HS-27A (cell line): Measurements from ENCODE around the gene EXOC6B.
"Not testable (repeated sequence)": the region's sequence is repeated elsewhere in the genome, so short reads cannot be mapped to it uniquely, and the experiment has no call there.

Source experiments
- DNase-seq: peaks from one replicate; pipeline ENCODE4 v3.0.0-alpha.2; 2012; ENCODE audit warnings: low read depth, missing footprints

The EXOC6B gene

DNA sequence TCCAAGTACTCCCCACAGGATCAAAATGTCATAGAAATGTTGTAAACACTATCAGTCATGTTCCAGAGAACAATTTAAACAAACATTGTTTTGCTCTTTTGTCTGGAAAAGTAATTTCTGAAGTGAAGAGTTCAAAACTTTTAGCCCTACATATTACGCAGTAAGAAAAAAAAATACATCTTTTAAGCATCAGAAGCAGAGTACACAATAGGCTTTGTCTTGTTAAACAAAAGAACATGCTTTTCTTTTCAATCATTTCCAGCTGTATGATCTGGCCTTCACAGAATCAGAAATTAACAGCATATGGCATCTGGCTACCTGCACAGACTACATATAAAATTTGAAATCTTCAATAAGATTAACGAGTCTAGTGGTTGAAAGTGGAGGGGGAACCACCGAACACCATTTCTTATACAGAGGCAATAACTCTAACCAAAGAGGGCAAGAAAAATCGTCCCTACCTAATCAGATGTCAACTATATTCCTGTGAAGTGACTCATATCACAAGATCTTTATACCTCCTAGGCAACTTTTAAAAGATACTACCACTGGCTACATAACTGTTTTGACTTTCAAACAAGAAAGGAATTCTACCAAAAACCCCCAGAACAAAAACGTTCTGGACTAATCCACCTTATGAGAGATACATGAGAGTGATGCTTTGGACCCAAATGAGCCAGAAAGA, 149.3 kb downstream of the EXOC6B start:
- DNase-seq = no peak

DNA sequence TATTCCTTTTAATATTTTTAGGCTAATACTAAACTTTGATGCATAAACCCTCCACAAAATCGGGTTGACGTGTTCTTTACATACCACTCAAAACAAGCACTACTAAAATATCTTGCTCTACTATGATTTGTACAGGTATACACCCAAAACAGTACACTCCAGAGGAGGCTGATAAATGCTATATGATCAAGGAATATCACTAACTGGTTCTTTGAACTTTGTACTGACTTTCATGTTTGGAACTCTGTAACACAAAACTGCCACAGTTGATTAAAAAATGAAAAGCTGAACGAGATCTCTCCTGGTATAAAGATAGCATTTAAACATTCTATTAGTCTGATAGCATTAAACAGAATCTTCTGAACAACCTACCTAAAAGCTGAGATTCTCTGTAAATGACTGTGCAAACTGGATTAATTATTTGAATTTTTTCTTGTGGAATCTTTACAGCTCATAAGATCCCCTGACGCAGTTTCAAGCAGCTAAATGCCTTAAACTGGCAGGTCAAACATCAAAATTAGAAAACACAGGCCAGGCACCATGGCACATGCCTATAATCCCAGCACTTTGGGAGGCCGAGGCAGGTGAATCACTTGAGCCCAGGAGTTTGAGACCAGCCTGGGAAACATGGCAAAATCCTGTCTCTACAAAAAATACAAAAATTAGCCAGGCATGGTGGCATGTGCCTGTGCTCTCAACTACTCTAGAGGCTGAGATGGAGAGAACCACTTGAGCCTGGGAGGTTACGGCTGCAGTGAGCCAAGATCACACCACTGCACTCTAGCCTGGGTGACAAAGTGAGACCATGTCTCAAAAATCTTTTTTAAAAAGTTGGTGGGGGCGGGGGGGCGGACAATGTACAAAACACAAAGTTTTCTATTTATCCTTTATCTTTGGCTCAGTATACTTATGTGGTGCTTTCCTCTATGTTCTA, 150.6 kb downstream of the EXOC6B start:
- DNase-seq = no peak

DNA sequence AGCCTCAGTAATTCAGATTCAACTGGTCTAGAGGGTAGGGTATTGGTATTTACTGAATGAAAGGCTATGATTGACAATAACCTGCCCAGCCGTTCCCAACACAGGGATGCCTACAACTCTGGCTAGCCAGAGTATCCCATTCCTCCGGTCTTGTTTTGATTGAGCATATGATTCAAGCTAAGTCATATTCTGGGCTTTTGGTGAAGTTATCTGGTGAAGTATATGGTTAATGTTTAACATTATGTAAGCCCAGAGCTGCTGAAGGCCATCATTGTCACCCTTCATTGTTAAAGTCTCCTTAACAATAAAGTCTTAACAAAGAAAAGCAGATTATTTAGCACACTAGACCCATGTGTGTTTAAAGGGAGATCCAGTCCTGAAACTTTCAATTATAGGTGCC, 152.6 kb downstream of the EXOC6B start:
- DNase-seq = no peak

DNA sequence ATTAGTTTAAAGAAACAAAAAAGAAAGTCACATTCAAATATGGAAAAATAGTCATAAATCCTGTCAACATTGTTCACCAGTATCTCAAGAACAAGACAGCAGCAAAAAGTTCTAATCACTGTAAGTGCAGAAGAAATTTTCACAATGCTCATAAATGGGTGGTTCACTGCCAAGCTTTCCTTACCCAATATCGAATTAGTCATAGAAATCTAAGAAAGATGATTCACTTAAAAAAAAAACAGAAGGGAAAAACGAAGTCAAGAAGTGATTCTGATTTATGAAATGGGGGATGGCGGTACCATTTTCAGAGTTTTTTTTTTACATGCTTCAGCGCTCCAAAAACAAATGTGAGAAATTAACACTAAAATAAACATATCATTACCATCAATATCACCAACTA, 156.7 kb downstream of the EXOC6B start:
- peak; percentile 11 for DNase-seq

DNA sequence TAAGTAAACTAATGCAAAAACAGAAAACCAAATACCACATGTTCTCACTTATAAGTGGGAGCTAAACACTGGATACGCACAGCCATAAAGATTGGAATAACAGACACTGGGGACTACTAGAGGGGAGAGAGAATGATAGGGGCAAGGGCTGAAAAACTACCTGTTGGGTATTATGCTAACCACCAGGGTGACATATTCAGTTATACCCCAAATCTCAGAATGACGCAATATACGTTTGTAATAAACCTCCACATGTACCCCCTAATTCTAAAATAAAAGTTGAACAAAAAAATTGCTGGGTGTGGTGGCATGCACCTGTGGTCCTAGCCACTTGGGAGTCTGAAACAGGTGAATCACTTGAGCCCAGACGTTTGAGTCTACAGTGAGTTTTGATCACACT, 157.2 kb downstream of the EXOC6B start:
- no peak for DNase-seq

DNA sequence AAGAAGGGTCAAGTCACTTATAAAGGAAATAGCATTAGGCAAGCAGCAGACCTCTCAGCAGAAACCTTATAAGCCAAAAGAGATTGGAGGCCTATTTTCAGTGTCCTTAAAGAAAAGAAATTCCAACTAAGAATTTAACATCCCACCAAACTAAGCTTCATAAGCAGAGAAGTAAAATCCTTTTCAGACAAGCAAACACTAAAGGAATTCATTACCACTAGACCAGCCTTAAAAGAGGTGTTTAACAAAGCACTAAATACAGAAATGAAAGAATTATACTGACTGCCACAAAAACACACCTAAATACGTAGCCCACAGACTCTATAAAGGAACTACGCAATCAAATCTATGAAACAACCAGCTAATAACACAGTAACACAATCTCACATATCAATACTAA, 160.4 kb downstream of the EXOC6B start:
- no peak for DNase-seq

DNA sequence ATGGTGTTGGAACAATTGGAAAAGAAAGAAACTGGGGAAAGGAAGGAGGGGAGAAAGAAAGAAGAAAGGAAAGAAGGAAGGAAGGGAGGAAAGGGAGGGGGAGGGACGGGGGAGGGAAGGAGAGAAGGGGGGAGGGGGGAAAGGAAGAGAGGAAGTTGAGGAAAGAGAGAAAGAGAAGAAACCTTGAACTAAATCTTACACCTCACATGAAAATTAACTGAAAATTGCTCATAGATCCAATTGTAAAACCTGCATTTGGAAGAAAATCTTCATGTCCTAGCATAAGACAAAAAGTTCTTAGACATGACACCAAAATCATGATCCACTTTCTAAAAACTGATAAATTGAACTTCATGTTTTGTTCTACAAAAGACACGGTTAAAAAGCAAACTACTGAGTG, 163.8 kb downstream of the EXOC6B start:
- DNase-seq = no peak

DNA sequence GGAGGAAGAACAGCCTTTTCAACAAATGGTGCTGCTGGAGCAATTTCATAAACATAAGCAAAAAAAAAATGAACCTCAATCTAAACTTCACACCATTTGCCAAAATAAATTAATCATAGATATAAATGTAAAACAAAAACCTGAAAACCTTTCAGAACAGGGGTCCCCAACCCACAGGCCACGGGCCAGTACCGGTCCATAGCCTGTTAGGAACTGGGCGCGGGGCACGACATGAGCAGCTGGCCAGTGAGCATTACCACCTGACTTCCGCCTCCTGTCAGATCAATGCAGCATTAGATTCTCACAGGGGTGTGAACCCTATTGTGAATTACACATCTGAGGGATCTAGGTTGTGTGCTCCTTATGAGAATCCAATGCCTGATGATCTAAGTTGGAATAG, 176.0 kb downstream of the EXOC6B start:
- no peak for DNase-seq

DNA sequence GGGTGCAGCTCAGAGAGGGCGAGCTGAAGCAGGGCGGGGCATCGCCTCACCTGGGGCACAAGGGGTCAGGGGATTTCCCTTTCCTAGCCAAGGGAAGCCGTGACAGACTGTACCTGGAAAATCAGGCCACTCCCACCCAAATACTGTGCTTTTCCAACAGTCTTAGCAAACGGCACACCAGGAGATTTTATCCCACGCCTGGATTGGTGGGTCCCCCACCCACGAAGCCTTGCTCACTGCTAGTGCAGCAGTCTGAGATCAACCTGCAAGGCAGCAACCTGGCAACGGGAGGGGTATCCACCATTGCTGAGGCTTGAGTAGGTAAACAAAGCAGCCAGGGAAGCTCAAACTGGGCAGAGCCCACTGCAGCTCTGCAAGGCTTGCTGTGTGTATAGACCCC, 184.6 kb downstream of the EXOC6B start:
- DNase-seq = not testable (repeated sequence)

DNA sequence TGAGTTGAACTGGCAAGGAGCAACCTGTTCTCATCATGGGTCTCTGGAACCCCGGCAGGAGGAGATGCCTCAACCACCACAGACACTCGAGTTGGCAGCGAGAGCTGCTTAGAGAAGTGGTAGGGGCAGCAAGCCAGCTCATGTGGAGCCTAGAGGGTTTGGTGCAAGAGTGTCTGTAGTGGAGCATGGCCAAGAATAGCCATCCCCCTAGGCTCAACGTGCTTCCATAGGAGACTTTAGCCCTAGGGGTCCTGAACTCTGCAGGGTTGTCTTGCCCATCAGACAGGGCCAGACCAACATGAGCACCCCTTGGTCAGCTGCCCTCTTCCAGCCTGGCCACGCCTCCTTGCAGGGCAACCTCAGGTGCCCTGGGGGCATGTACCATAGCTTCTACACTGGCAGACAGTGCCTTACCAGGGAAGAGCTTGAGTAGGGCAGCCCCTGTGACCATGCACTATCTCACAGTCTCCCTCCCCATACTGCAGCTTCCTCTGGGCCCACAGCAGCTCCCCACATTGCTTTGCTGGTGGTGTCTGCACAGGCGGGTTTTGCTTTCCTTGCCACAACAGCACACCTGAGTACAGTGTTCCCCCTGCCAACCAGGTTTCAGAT, 187.1 kb downstream of the EXOC6B start:
- DNase-seq = no peak

DNA sequence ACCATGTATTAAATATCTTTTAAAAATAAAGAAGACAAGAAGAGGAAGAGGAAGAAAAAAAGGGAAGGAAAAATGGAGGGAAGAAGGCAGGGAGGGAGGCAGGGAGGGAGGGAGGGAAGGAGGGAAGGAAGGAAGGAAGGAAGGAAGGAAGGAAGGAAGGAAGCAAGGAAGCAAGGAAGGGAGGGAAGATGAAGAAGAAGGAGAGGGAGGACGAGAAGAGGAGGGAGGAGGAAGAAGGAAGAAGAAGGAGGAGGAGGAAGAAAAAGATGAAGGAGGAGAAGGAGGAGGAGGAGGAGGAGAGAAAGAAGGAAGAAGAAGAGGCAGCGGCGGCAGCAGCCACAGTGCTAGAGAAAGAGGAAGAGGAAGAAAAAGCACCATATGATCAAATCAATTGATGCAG, 189.6 kb downstream of the EXOC6B start:
- DNase-seq = no peak

DNA sequence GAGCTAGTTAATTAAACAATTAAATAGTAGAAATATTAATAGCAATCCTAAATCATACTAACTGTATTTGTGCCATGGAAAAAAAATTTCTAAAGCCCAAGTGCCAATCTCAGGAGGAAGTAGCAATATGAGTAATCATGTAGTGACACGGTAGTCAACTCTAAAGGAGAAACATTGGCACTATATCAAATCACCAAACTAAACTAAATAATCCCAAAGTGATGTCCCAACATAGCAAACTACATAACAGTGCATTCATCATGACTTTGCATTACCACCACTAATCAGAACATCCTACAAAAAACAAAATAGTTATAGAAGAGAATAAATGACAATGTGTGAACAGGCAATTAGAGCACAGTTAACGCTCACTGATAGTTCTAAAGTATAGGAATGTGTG, 195.1 kb downstream of the EXOC6B start:
- DNase-seq = no peak

DNA sequence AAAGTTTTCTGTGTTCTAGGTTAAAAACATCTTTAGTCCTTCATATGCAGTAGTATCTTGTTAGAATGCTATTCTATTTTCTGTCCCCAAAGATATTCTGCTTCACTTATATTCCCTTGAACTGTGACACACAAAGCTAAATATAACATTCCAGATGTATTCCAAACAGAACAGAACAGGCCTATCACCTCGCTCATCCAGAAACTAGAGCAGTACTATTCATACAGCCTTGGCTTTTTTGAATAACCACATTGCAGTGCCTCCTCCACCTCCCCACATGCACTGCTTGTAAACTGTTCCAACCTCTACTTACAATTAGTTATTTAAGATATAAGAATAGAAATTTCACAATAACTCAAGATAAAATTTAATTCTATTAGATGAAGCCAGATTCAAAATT, 196.8 kb downstream of the EXOC6B start:
- no peak for DNase-seq

DNA sequence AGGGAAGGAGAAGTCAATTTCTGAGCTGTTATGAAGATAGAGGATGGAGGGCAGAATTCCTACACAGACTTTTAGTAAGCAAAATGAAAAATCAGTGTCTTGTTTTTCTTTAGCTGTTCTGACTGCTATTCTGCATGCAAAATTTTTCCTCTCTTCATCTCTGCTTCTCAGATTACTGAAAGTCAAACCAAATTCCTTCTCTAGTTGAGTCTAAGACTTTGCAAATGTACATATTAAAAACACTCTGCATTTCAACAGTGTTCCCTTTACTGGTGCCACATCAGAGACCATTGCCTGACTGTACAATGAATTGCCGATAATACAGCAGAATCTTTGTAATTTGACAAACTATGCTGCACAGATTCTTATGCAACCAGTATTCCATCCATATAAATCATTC, 198.8 kb downstream of the EXOC6B start:
- DNase-seq = no peak

DNA sequence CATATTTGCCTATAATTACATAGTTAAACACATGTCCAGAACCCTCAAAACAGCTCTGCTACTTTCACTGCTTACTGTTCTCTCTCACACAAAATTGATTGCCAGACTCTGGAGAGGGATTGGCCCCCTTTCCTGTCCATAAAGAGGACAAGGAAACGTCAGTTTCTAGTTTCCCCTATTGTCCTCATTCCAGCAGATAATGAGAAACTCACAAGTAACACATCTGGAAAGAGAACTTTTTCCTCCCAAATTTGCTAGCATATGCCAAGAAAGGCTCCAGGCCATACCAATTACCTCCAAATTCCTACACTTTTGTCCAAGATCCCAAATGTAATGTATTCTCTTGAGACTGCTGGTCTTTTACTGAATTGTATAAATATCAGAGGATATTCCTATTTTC, 200.5 kb downstream of the EXOC6B start:
- DNase-seq = no peak

DNA sequence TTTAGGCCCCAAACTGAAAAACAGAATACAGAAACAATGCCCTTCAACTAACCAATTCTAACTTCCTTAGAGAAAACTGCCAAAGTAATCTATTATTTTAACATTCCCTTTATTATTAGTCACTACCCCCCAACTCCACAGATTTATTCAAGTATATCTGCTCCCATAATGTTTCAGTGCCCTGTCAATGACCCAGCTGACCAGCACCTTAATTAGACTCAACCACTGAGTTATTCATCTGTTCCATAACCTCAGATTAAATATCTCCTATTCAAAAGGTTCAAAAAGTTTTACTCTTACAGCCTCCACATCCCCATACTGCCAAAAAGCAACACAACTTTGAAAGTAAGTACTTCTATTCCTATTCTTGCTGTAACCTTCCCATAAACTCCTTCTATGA, 202.4 kb downstream of the EXOC6B start:
- DNase-seq = no peak

DNA sequence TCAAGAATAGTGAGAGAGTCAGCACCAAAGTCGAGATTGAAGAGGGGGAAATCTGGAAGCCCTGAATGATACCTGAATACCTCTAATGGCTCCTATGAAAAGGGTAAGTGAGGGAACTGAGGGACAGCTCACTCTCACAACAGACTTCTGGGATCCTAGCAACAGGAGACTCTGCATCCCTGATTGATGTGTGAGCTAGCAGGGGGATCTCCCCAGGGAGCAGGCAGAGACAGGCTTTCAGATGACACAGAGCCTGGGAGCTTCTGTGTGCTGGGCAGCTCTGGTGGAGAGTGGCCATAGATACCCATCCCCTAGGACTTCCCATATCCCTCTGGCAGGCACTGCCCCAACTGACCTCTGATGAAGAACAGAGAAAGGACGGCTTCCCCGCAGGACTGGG, 206.2 kb downstream of the EXOC6B start:
- DNase-seq = no peak

DNA sequence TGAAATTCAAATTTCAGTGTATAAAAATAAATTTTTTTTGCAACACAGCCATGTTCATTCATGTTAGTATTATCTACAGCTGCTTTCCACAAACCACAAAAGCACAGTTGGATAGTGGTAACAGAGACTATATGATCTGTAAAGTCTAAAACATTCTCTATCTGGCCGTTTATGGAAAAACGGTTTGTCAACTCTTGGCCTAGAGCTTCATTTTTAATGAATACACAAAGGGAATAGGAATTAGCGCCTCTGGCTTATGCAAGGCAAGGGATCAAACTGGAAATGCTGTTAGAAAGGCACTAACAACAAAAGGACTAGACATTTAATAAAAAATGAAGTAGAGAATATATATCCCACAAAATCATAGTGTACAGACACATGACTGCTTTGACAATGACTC, 211.9 kb downstream of the EXOC6B start:
- DNase-seq = no peak

DNA sequence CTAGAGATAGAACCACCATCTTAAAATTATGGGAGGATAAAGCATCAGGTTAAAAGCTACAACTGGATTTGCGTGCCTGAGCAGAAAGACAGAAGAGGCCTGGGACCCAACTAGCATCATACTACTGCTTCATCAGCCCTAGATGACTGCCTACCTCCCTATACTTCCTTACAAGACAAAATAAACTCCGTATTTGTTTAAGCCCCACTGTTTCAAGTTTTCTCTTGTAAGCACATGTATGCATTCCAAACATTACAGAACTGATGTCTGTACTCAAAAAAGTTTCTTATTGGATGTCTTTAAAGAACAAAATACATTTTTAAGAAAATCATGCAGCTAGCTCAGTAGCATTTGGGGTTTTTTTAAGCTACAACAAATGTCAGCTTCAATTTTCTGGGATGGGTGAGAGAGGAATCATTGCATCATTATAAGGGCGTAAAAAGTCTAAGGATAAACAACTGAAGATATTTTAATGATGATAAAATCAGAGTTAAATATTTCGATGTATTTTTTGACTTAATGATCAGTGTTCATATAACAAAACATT, 213.1 kb downstream of the EXOC6B start:
- no peak for DNase-seq

DNA sequence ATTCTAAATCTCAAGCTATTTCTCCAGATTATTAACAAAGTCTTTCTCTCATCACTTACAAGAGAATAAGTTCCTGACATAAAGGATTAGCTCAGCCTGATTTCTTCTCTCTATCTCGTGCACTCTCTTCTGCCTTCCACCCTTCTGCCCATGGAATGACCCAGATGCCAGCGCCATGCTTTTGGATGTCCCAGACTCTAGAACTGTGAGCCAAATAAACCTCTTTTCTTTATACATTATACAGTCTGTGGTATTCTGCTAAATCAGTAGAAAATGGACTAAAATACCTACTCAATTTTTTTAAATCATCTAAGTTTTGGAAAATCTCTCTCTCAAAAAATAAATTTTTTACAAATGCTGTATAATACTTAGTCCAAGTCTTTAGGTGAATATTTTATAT, 218.6 kb downstream of the EXOC6B start:
- DNase-seq = no peak

DNA sequence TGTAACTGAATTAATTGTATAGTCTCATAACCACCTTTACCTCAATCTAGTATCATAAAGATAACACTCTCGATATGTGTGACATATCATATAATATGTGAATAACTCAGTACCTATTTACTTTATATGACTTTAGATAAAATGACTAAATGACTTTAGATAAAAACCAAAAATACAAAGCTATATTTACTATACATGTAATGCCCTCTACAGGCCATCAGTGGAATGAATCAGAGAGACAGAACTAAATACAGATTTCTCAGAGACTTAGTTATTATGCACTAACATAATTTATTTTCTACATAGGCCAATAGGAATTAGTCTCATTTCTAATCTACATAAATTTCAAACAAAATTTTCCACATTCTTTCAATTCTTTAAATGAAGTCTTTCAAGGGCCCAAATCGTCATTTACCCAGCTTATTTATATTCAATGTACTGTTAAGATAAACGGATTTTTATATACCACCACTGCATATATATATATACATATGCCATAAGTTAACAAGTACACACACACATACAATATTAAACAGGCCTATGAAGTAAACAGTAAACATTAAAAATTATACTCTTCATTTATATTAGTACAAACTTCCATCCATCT, 219.9 kb downstream of the EXOC6B start:
- no peak for DNase-seq

DNA sequence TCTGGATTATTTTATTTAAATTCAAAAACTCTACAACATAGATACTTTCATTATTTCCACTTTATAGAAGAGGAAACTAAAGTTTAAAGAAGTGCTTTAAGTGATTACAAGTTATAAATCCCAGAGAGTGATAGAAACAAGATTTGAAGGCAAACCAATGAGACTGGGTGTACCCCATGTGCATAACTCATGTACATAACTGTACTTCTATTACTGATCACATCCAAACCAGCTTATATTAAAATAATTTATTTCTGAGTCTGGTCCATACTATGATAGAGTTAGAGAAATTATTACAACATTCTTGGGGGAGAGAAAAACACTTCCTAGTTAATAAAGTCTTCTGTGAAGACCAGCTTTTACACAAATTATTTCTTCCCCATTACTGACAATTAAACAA, 221.4 kb downstream of the EXOC6B start:
- no peak for DNase-seq
